Spleen (tissue), 11 donors: ENCODE results near the gene B3GNT5. TPM values are rescaled to one million over a fixed set of nuclear protein-coding genes. Genes with fewer than 3 reads are reported as not detected.
A peak's percentile ranks its signal among the peaks of the same experiment; 100 is the strongest.

Source experiments
- DNase-seq: peaks from one replicate; pipeline ENCODE4 v3.0.0-alpha.2; 2020
- H3K27ac ChIP-seq, 8 donors: fragments of 200-600 bp; sonication (generic) in 7 of 8; 1 replicate in 4 of 8; 2 replicates in 4 of 8; pipeline versions ENCODE4 v1.5.0 to v1.8.0; 2016 to 2021; ENCODE audit warnings: inconsistent platforms in 4 of 8, mild to moderate bottlenecking in 4 of 8, moderate library complexity in 1 of 8
- H3K27me3 ChIP-seq, 7 donors: fragments of 200-600 bp; sonication (generic) in 6 of 7; replicated peaks in 1 of 7; 1 replicate in 4 of 7; 2 replicates in 3 of 7; pipeline versions ENCODE4 v1.5.0 to v1.8.0; 2016 to 2021; ENCODE audit warnings: inconsistent platforms in 3 of 7, mild to moderate bottlenecking in 1 of 7
- H3K36me3 ChIP-seq, 6 donors: fragments of 200-600 bp; sonication (generic) in 5 of 6; 1 replicate in 4 of 6; 2 replicates in 2 of 6; pipeline versions ENCODE4 v1.5.0 to v1.8.0; 2016 to 2021; ENCODE audit warnings: inconsistent platforms in 2 of 6
- H3K4me1 ChIP-seq, 6 donors: fragments of 200-600 bp; sonication (generic) in 5 of 6; 1 replicate in 3 of 6; 2 replicates in 3 of 6; pipeline versions ENCODE4 v1.5.0 to v1.8.0; 2016 to 2021; ENCODE audit warnings: inconsistent platforms in 3 of 6
- H3K4me3 ChIP-seq, 8 donors: fragments of 200-600 bp; sonication (generic) in 7 of 8; 1 replicate in 4 of 8; 2 replicates in 4 of 8; pipeline versions ENCODE4 v1.5.0 to v1.8.0; 2016 to 2021; ENCODE audit warnings: inconsistent platforms in 4 of 8, mild to moderate bottlenecking in 4 of 8, moderate library complexity in 2 of 8
- H3K9me3 ChIP-seq, 8 donors: fragments of 200-600 bp; sonication (generic) in 7 of 8; 1 replicate in 4 of 8; 2 replicates in 4 of 8; pipeline versions ENCODE4 v1.5.0 to v1.8.0; 2016 to 2021; ENCODE audit warnings: inconsistent platforms in 4 of 8
- CTCF ChIP-seq, 11 experiments: fragments of 200-600 bp in 7 of 11; fragments of 450-650 bp in 4 of 11; sonication (generic) in 4 of 11; IDR thresholded peaks in 8 of 11; conservative IDR thresholded peaks in 3 of 11; 1 replicate in 7 of 11; 2 replicates in 4 of 11; pipeline versions ENCODE4 v1.4.0 to v1.8.0; 2016 to 2021; ENCODE audit warnings: antibody characterized with exemption in 11 of 11, inconsistent platforms in 4 of 11, mild to moderate bottlenecking in 1 of 11
- POLR2A ChIP-seq, 3 donors: fragments of 450-650 bp; IDR thresholded peaks; one replicate each; pipeline ENCODE4 v1.5.1; 2017; ENCODE audit warnings: antibody characterized with exemption in 3 of 3, mild to moderate bottlenecking in 1 of 3
- POLR2AphosphoS5 ChIP-seq, 3 donors: sonication (generic); formaldehyde crosslinking; IDR thresholded peaks; one replicate each; pipeline ENCODE4 v1.5.1; 2017; ENCODE audit warnings: antibody characterized with exemption in 3 of 3
- WGBS, 5 donors: extraction: QIAGEN DNeasy Blood & Tissue Kit in 3 of 5; methylation state at CpG; one replicate each; pipeline versions ENCODE4 v1.1.5 to v1.1.7; 2013 to 2018; 5-methylcytosine and 5-hydroxymethylcytosine counted together
- intact Hi-C: fragments of 100-400 bp; cut with DNase I; formaldehyde crosslinking; loops from one replicate; pipeline ENCODE4 v1.15.0; 2023; ENCODE audit warnings: low total_unique reads
- polyA plus RNA-seq, 3 donors: library from polyadenylated mRNA; stranded (reverse); fragments of 200-250 nt; gene quantifications; one replicate each; pipeline ENCODE4 v1.2.1, GENCODE V29; 2013
- total RNA-seq, 7 donors: library from RNA; depleted of rRNA in 3 of 7; stranded (reverse); fragments of >200 nt in 3 of 7; fragmentation: NEBNext Ultra II Directional in 4 of 7; extraction: Animal tissue kit (Norgen Biotek cat#: 25700) in 4 of 7; gene quantifications; one replicate each; pipeline versions ENCODE4 v1.1.0 to v1.2.1, GENCODE V29; 2016 to 2021
- donor health status: healthy with polysubstance abuse.
- donor health status: DM: no; HTN: no; CAD: no; lungs with moderate emphysema.
- donor health status: DM: no; HTN: no; CAD: no.
- donor health status: Bipolar disorder and iron deficiency.
- donor health status: healthy.
- donor health status: DM: no; HTN: no; CAD: no.
- donor health status: DM: yes; HTN: yes; CAD: no.

Gene B3GNT5
- total and polyA plus RNA-seq, 10 donors, result 0.61 to 11.9 (median 3.7) TPM

GRCh38 chr3:183261151-183261724 is 8.2 kb downstream of the B3GNT5 start:
- Histone ChIP-seq H3K4me3 (no peak overlapping the region), H3K4me1 (peaks cover 0 to 55% (median 22%) of the 10 kb centered on the region in 6 donors), H3K36me3 (peaks cover 0 to 3% (median 0%) of the 10 kb centered on the region in 6 donors), H3K9me3 (no peaks in the 10 kb centered on the region), H3K27ac (peak overlapping the region in 2 of 8 donors; percentile 77 to 79), H3K27me3 (no peaks in the 10 kb centered on the region)
- TF ChIP-seq POLR2AphosphoS5 (IDR thresholded peaks at IDR 0.05) (no peak), POLR2A (IDR thresholded peaks at IDR 0.05) (no peak)
- WGBS, 5 donors, result 71 to 83% (median 78%) methylated on average over 5 of the region's 5 CpGs
- DNase-seq, result no peak
- intact Hi-C loops, result no loop called here

GRCh38 chr3:183262875-183263378 is 9.9 kb downstream of the B3GNT5 start:
- DNase-seq, result no peak
- Histone ChIP-seq H3K27ac (no peak overlapping the region), H3K27me3 (no peaks in the 10 kb centered on the region), H3K4me3 (no peak overlapping the region), H3K4me1 (peaks cover 0 to 57% (median 22%) of the 10 kb centered on the region in 6 donors), H3K36me3 (peaks cover 0 to 12% (median 1%) of the 10 kb centered on the region in 6 donors), H3K9me3 (no peaks in the 10 kb centered on the region)
- 82 to 87% (median 83%) methylated on average over 3 of the region's 3 CpGs for WGBS, 5 donors
- intact Hi-C loops, result no loop called here
- TF ChIP-seq POLR2A (IDR thresholded peaks at IDR 0.05) (no peak), CTCF (IDR thresholded peaks at IDR 0.05 in 8 of 11, conservative IDR thresholded peaks at IDR 0.05 in 3 of 11) (no peak), POLR2AphosphoS5 (IDR thresholded peaks at IDR 0.05) (no peak)

- TF ChIP-seq CTCF (IDR thresholded peaks at IDR 0.05 in 8 of 11, conservative IDR thresholded peaks at IDR 0.05 in 3 of 11) (no peak), POLR2A (IDR thresholded peaks at IDR 0.05) (no peak), POLR2AphosphoS5 (IDR thresholded peaks at IDR 0.05) (no peak)
- H3K27ac ChIP-seq, result no peak overlapping the region
- peaks cover 0 to 12% (median 1%) of the 10 kb centered on the region in 6 donors for H3K36me3 ChIP-seq
- H3K4me3 ChIP-seq, result no peak overlapping the region
- DNase-seq, result no peak
- H3K27me3 ChIP-seq, result no peaks in the 10 kb centered on the region
- intact Hi-C loops, result no loop called here
- no peaks in the 10 kb centered on the region for H3K9me3 ChIP-seq
- WGBS, 5 donors, result 75 to 85% (median 76%) methylated on average over 5 of the region's 5 CpGs
- peaks cover 0 to 47% (median 21%) of the 10 kb centered on the region in 6 donors for H3K4me1 ChIP-seq
Observed at GRCh38 chr3:183264268-183264667, 11.2 kb downstream of the B3GNT5 start.

DNA sequence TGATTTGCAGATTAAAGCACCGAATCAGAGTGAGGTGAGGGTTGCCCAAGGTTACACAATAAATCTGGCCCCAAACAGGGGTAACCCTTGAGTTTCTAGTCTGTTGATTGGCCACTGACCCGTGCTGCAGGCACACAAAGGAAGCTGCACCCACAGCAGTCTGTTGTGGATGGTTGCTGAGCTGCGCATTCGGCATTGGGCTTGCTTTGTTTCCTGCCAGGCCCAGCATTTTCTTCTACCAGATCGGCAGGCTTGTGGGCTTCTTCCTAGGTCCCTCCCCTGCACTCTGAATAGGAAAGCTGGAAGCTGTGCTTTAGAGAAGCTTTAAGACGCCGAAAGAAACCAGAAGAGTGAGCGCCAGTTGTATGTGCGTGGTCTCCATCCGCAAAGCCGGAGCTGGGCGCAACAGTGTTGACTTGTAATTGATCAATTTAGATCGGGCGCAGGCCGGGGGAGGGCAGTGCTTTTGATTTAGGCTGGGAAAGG is 12.1 kb downstream of the B3GNT5 start:
- peaks cover 0 to 22% (median 1%) of the 10 kb centered on the region in 6 donors for H3K36me3 ChIP-seq
- H3K27me3 ChIP-seq, result no peaks in the 10 kb centered on the region
- H3K4me1 ChIP-seq, result peaks cover 0 to 38% (median 11%) of the 10 kb centered on the region in 6 donors
- intact Hi-C loops, result no loop called here
- DNase-seq, result no peak
- H3K9me3 ChIP-seq, result no peaks in the 10 kb centered on the region
- WGBS, 5 donors, result 48 to 58% (median 54%) methylated on average over 15 of the region's 15 CpGs
- H3K27ac ChIP-seq, result peak overlapping the region in 6 of 8 donors; percentile 9 to 52 (median 33)
- TF ChIP-seq POLR2A (IDR thresholded peaks at IDR 0.05) (no peak), POLR2AphosphoS5 (IDR thresholded peaks at IDR 0.05) (peak in 1 of 3 donors; percentile 13), CTCF (IDR thresholded peaks at IDR 0.05 in 8 of 11, conservative IDR thresholded peaks at IDR 0.05 in 3 of 11) (no peak)
- no peak overlapping the region for H3K4me3 ChIP-seq
